OCI-LY7 (cell line): Measurements from ENCODE around the gene CCDC43. TPM values are rescaled to one million over a fixed set of nuclear protein-coding genes. Genes with fewer than 3 reads are reported as not detected.
A peak's percentile ranks its signal among the peaks of the same experiment; 100 is the strongest.

Experiments used
- Bru-seq: library from RNA; stranded (reverse); fragments of 400-500 nt; gene quantifications from one replicate; lab custom pipeline; 2021; lab: Mats Ljungman, UMichigan
- BruChase-seq, 2 experiments: library from RNA; stranded (reverse); fragments of 400-500 nt; gene quantifications; one replicate each; lab custom pipeline; 2021; lab: Mats Ljungman, UMichigan
- BruUV-seq: library from RNA; stranded (reverse); fragments of 400-500 nt; replicated peaks from 2 replicates; lab custom pipeline; 2021; lab: Mats Ljungman, UMichigan
- CTCF ChIA-PET: fragments of 300-600 bp; sonication (Branson Sonifier 250); formaldehyde crosslinking; loops from one replicate; lab custom pipeline; 2022; ENCODE audit warnings: antibody characterized with exemption; ENCODE audit not compliant: unreplicated experiment; lab: Charles Lee
- POLR2A ChIA-PET: fragments of 300-600 bp; sonication (Branson Sonifier 250); formaldehyde crosslinking; loops from one replicate; lab custom pipeline; 2022; ENCODE audit warnings: antibody characterized with exemption; lab: Charles Lee
- DNase-seq: peaks from one replicate; pipeline ENCODE4 v3.0.0-alpha.2; 2015; ENCODE audit warnings: low spot score
- H2AFZ ChIP-seq: fragments of 200-600 bp; sonication (generic), shearing (Covaris generic); 2 replicates; pipeline ENCODE4 v1.6.1; 2014; ENCODE audit warnings: mild to moderate bottlenecking, antibody characterized with exemption, low read length, moderate library complexity
- H3K27ac ChIP-seq: fragments of 200-600 bp; sonication (generic); 2 replicates; pipeline ENCODE4 v1.5.1; 2014; ENCODE audit warnings: mixed run types, low read depth, mild to moderate bottlenecking, moderate library complexity, low read length, inconsistent platforms; ENCODE audit not compliant: poor library complexity, severe bottlenecking
- H3K36me3 ChIP-seq: fragments of 200-600 bp; sonication (generic); 2 replicates; pipeline ENCODE4 v1.6.1; 2014; ENCODE audit warnings: mild to moderate bottlenecking, antibody characterized with exemption, low read length, moderate library complexity, mixed read lengths; ENCODE audit not compliant: insufficient read depth
- H3K4me1 ChIP-seq: fragments of 200-600 bp; sonication (generic); 2 replicates; pipeline ENCODE4 v1.5.1; 2014; ENCODE audit warnings: mild to moderate bottlenecking, low read length; ENCODE audit not compliant: insufficient read depth, poor library complexity, severe bottlenecking
- H3K4me2 ChIP-seq: fragments of 200-600 bp; sonication (generic); 2 replicates; pipeline ENCODE4 v1.6.1; 2014; ENCODE audit warnings: mild to moderate bottlenecking, low read length
- H3K4me3 ChIP-seq: fragments of 200-600 bp; sonication (generic); 2 replicates; pipeline ENCODE4 v1.5.1; 2014; ENCODE audit warnings: mild to moderate bottlenecking, low read depth, low read length; ENCODE audit not compliant: poor library complexity, severe bottlenecking
- H3K79me2 ChIP-seq: fragments of 200-600 bp; sonication (generic); 2 replicates; pipeline ENCODE4 v1.6.1; 2016; ENCODE audit warnings: low read depth, mild to moderate bottlenecking, low read length, moderate library complexity, mixed read lengths; ENCODE audit not compliant: insufficient read depth
- H3K9me2 ChIP-seq: fragments of 200-600 bp; sonication (generic); 2 replicates; pipeline ENCODE4 v1.6.1; 2016; ENCODE audit warnings: mild to moderate bottlenecking, low read length, mixed read lengths; ENCODE audit not compliant: insufficient read depth
- H3K9me3 ChIP-seq: fragments of 200-600 bp; sonication (generic); 2 replicates; pipeline ENCODE4 v1.6.1; 2014; ENCODE audit warnings: mild to moderate bottlenecking, mixed run types, low read length, mixed read lengths
- H4K20me1 ChIP-seq: fragments of 200-600 bp; sonication (generic); 2 replicates; pipeline ENCODE4 v1.6.1; 2014; ENCODE audit warnings: mild to moderate bottlenecking, antibody characterized with exemption, low read length, moderate library complexity, mixed read lengths; ENCODE audit not compliant: insufficient read depth
- CTCF ChIP-seq: fragments of 200-600 bp; sonication (generic); conservative IDR thresholded peaks from 2 replicates; pipeline ENCODE4 v1.5.1; 2014; ENCODE audit warnings: mild to moderate bottlenecking, antibody characterized with exemption, low read length, moderate library complexity, mixed read lengths
- EZH2phosphoT487 ChIP-seq: fragments of 200-600 bp; sonication (generic); IDR thresholded peaks from 2 replicates; pipeline ENCODE4 v1.6.1; 2018; ENCODE audit warnings: low read depth, borderline replicate concordance, mild to moderate bottlenecking, mixed run types, antibody characterized with exemption, low read length, moderate library complexity, mixed read lengths
- intact Hi-C: fragments of 100-400 bp; cut with micrococcal nuclease; formaldehyde crosslinking; loops from one replicate; pipeline ENCODE4 v1.10.0; 2022; ENCODE audit not compliant: unreplicated experiment
- long read RNA-seq: library from polyadenylated mRNA; stranded (forward); transcript quantifications from one replicate; pipeline ENCODE4 v2.0.0, GENCODE V29; 2022
- total RNA-seq, 2 experiments: library from RNA; depleted of rRNA in 1 of 2; stranded (reverse); fragments of >200 nt in 1 of 2; shearing (Covaris generic) in 1 of 2; gene quantifications; 2 replicates each; pipeline ENCODE4 v1.2.3, GENCODE V29; 2014 to 2022

CCDC43 gene
- total RNA-seq (2014; rRNA removed; shearing (Covaris generic)): 33.2 and 42.4 TPM in 2 replicates
- total RNA-seq (2022): 30.3 and 35.6 TPM in 2 replicates
- percentile 73 among the genes with signal in this experiment for Bru-seq, nascent RNA
- percentile 82 among the genes with signal in this experiment for BruChase-seq, experiment 1, labeled RNA remaining after a 6-hour chase
- BruChase-seq, experiment 2, labeled RNA remaining after a 2-hour chase: percentile 89 among the genes with signal in this experiment
- long read RNA-seq, transcript CCDC43-201 (5 exons, 2,082 nt): major isoform, 30 of 38 reads
- long read RNA-seq, partial matches to known transcripts: 0 of 38 reads
- long read RNA-seq, other reads (novel, unspliced or antisense): 5 of 38 reads

GRCh38 chr17:44689477-44690217, at the start of gene CCDC43:
TSS of gene CCDC43 (minus strand) at chr17:44689776. CDS start at chr17:44689753, 23 bp downstream.
- H2AFZ ChIP-seq: peak within 1 kb of the TSS; percentile 96
- POLR2A ChIA-PET: interaction anchor here (0.5 to 1.7 kb wide), 4 partner anchors 19 to 133 kb away, joined by 3 to 7 read pairs (median 3); no protein-coding TSS in a partner anchor
- intact Hi-C loops: no loop called here
- peak within 1 kb of the TSS; percentile 91 for H3K4me3 ChIP-seq
- TF ChIP-seq EZH2phosphoT487 (no peak), CTCF (no peak)
- peaks cover 6% of the 10 kb centered on the region; the same call in 1 of the 2 replicates for H3K36me3 ChIP-seq
- H3K27ac ChIP-seq: peak within 1 kb of the TSS; percentile 61
- peaks cover 19% of the 10 kb centered on the region; the same call in 1 of the 2 replicates for H3K79me2 ChIP-seq
- CTCF ChIA-PET: no interaction called here
- H3K4me1 ChIP-seq: peaks cover 21% of the 10 kb centered on the region
- no peaks in the 10 kb centered on the region for H3K9me3 ChIP-seq
- H3K4me2 ChIP-seq: peak within 1 kb of the TSS; percentile 78
- no peaks in the 10 kb centered on the region for H3K9me2 ChIP-seq
- DNase-seq: peak; percentile 92
- BruUV-seq: TSS peak; percentile 97
- H4K20me1 ChIP-seq: no peaks in the 10 kb centered on the region

GRCh38 chr17:44738214-44738906, 48.8 kb upstream of the CCDC43 start:
- no peak for DNase-seq
- TF ChIP-seq EZH2phosphoT487 (no peak), CTCF (no peak)
- H3K4me2 ChIP-seq: no peak overlapping the region
- ChIA-PET CTCF (no interaction called here), POLR2A (interaction anchor here (1.0 kb wide), 1 partner anchor 30 kb away, joined by 3 read pairs; the partner anchor contains the start of gene DBF4B)
- no peaks in the 10 kb centered on the region for H4K20me1 ChIP-seq
- H2AFZ ChIP-seq: no peak overlapping the region
- H3K4me1 ChIP-seq: no peaks in the 10 kb centered on the region
- no peaks in the 10 kb centered on the region for H3K9me2 ChIP-seq
- no peak overlapping the region for H3K27ac ChIP-seq
- H3K9me3 ChIP-seq: no peaks in the 10 kb centered on the region
- intact Hi-C loops: no loop called here
- H3K4me3 ChIP-seq: no peak overlapping the region
- no peaks in the 10 kb centered on the region for H3K79me2 ChIP-seq
- H3K36me3 ChIP-seq: peaks cover 33% of the 10 kb centered on the region
- no TSS peak for BruUV-seq
